NCI-H1930 (cell line): Measurements from ENCODE around the gene MTA1.

Experiments
- DNase-seq, 2 experiments: peaks; one replicate each; lab custom pipeline; 2025; lab: John Stamatoyannopoulos, UW

MTA1 gene

GRCh38 chr14:105423488-105424195, 4.0 kb downstream of the MTA1 start:
- DNase-seq, result no peak

- DNase-seq, result no peak
These were observed 5.2 kb downstream of the MTA1 start for GRCh38 chr14:105424861-105425260.

- no peak for DNase-seq
These were observed 6.2 kb downstream of the MTA1 start for GRCh38 chr14:105425823-105426247.

GRCh38 chr14:105426416-105427130, 6.9 kb downstream of the MTA1 start:
- DNase-seq, result no peak

GRCh38 chr14:105427412-105427811, 7.8 kb downstream of the MTA1 start:
- no peak for DNase-seq

- DNase-seq, result no peak
These were observed 8.4 kb downstream of the MTA1 start for GRCh38 chr14:105427936-105428485.

GRCh38 chr14:105430042-105430441, 10.4 kb downstream of the MTA1 start:
- no peak for DNase-seq

GRCh38 chr14:105430565-105430964, 10.9 kb downstream of the MTA1 start:
- no peak for DNase-seq

- DNase-seq, result no peak
These were observed 11.6 kb downstream of the MTA1 start for GRCh38 chr14:105431256-105431655.

GRCh38 chr14:105432657-105433056, 13.0 kb downstream of the MTA1 start:
- DNase-seq, result no peak

- DNase-seq, result no peak
These were observed 13.6 kb downstream of the MTA1 start for GRCh38 chr14:105433161-105433605.

- no peak for DNase-seq
These were observed 16.8 kb downstream of the MTA1 start for GRCh38 chr14:105436402-105436801.

GRCh38 chr14:105436891-105437722, 17.5 kb downstream of the MTA1 start:
- DNase-seq, result no peak

GRCh38 chr14:105437723-105438500, 18.3 kb downstream of the MTA1 start:
- DNase-seq, result no peak

- no peak for DNase-seq
These were observed 19.6 kb downstream of the MTA1 start for GRCh38 chr14:105439179-105439578.

- no peak for DNase-seq
These were observed 20.3 kb downstream of the MTA1 start for GRCh38 chr14:105439710-105440553.

GRCh38 chr14:105440554-105440900, 20.9 kb downstream of the MTA1 start:
- DNase-seq, result no peak

GRCh38 chr14:105440992-105441391, 21.4 kb downstream of the MTA1 start:
- DNase-seq, result no peak

- DNase-seq, result no peak
These were observed 22.5 kb downstream of the MTA1 start for GRCh38 chr14:105442125-105442524.

- no peak for DNase-seq
These were observed 23.2 kb downstream of the MTA1 start for GRCh38 chr14:105442834-105443233.

GRCh38 chr14:105444859-105445258, 25.2 kb downstream of the MTA1 start:
- no peak for DNase-seq
